ENCODE results near the gene RNF144B. TPM values are rescaled to one million over a fixed set of nuclear protein-coding genes. Genes with fewer than 3 reads are reported as not detected.
"Not testable (repeated sequence)": the region's sequence is repeated elsewhere in the genome, so short reads cannot be mapped to it uniquely, and the experiment has no call there.

RNF144B gene
- total RNA-seq, 2 experiments from 2014 or later = 1.3 to 1.7 TPM

GRCh38 chr6:18400831-18401446 lies 13.8 kb downstream of the RNF144B start:
- CTCF ChIA-PET = no interaction called here
- peak overlapping the region; percentile 64 for H3K27ac Mint-ChIP-seq
- no peak overlapping the region for H3K4me3 Mint-ChIP-seq
- POLR2A ChIA-PET = no interaction called here
- peaks cover 11% of the 10 kb centered on the region for H3K4me1 Mint-ChIP-seq
- peaks cover 6% of the 10 kb centered on the region for H3K36me3 Mint-ChIP-seq (ENCODE audit: low read depth)
- H3K9me3 Mint-ChIP-seq = peaks cover under 1% of the 10 kb centered on the region
- DNase-seq = no peak
- no peaks in the 10 kb centered on the region for H3K27me3 Mint-ChIP-seq

- H3K4me3 Mint-ChIP-seq; H3K9me3 Mint-ChIP-seq; H3K36me3 Mint-ChIP-seq (ENCODE audit: low read depth); CTCF ChIA-PET; DNase-seq; H3K27ac Mint-ChIP-seq; POLR2A ChIA-PET; H3K27me3 Mint-ChIP-seq: not testable (repeated sequence)
- peaks cover 11% of the 10 kb centered on the region for H3K4me1 Mint-ChIP-seq
These were observed 17.8 kb downstream of the RNF144B start for GRCh38 chr6:18404965-18405364.

GRCh38 chr6:18405477-18406293 lies 18.5 kb downstream of the RNF144B start:
- H3K4me3 Mint-ChIP-seq = no peak overlapping the region
- peaks cover 6% of the 10 kb centered on the region for H3K36me3 Mint-ChIP-seq (ENCODE audit: low read depth)
- peaks cover 6% of the 10 kb centered on the region for H3K4me1 Mint-ChIP-seq
- POLR2A ChIA-PET = no interaction called here
- H3K27ac Mint-ChIP-seq = no peak overlapping the region
- H3K27me3 Mint-ChIP-seq = no peaks in the 10 kb centered on the region
- DNase-seq = no peak
- peaks cover 4% of the 10 kb centered on the region for H3K9me3 Mint-ChIP-seq
- CTCF ChIA-PET = no interaction called here

GRCh38 chr6:18406955-18407749 lies 20.0 kb downstream of the RNF144B start:
- POLR2A ChIA-PET = no interaction called here
- Mint-ChIP-seq H3K27ac (no peak overlapping the region), H3K4me3 (no peak overlapping the region)

GRCh38 chr6:18409602-18410001 lies 22.5 kb downstream of the RNF144B start:
- not testable (repeated sequence) for H3K27me3 Mint-ChIP-seq; H3K9me3 Mint-ChIP-seq; DNase-seq; H3K4me3 Mint-ChIP-seq; H3K36me3 Mint-ChIP-seq (ENCODE audit: low read depth); H3K27ac Mint-ChIP-seq; H3K4me1 Mint-ChIP-seq
- ChIA-PET CTCF (interaction anchor here (0.6 kb wide), 1 partner anchor 58 kb away, joined by 3 read pairs; no protein-coding TSS in a partner anchor), POLR2A (interaction anchor here (0.7 kb wide), 1 partner anchor 229 kb away, joined by 3 read pairs; no protein-coding TSS in a partner anchor)

More at GRCh38 chr6:18406955-18407749, 20.0 kb downstream of the RNF144B start:
- Mint-ChIP-seq H3K4me1 (no peaks in the 10 kb centered on the region), H3K27me3 (no peaks in the 10 kb centered on the region), H3K9me3 (peaks cover 4% of the 10 kb centered on the region), H3K36me3 (ENCODE audit: low read depth) (no peaks in the 10 kb centered on the region)
- CTCF ChIA-PET = no interaction called here
- DNase-seq = no peak

- no peak for DNase-seq
- CTCF ChIA-PET = no interaction called here
- POLR2A ChIA-PET = interaction anchor here (0.6 kb wide), 1 partner anchor 314 kb away, joined by 9 read pairs; no protein-coding TSS in a partner anchor
- Mint-ChIP-seq H3K36me3 (ENCODE audit: low read depth) (no peaks in the 10 kb centered on the region), H3K4me3 (no peak overlapping the region), H3K27me3 (no peaks in the 10 kb centered on the region), H3K9me3 (peaks cover 4% of the 10 kb centered on the region), H3K27ac (no peak overlapping the region), H3K4me1 (no peaks in the 10 kb centered on the region)
These were observed 23.3 kb downstream of the RNF144B start for GRCh38 chr6:18410412-18410811.

GRCh38 chr6:18412068-18412467 lies 24.9 kb downstream of the RNF144B start:
- Mint-ChIP-seq H3K4me3 (no peak overlapping the region), H3K27ac (no peak overlapping the region), H3K36me3 (ENCODE audit: low read depth) (no peaks in the 10 kb centered on the region), H3K27me3 (no peaks in the 10 kb centered on the region), H3K4me1 (no peaks in the 10 kb centered on the region), H3K9me3 (peaks cover 7% of the 10 kb centered on the region)
- ChIA-PET POLR2A (no interaction called here), CTCF (no interaction called here)
- DNase-seq = no peak

- peaks cover 9% of the 10 kb centered on the region for H3K9me3 Mint-ChIP-seq
- H3K4me3 Mint-ChIP-seq = no peak overlapping the region
- CTCF ChIA-PET = no interaction called here
- DNase-seq = no peak
- no peaks in the 10 kb centered on the region for H3K27me3 Mint-ChIP-seq
- POLR2A ChIA-PET = no interaction called here
- H3K4me1 Mint-ChIP-seq = no peaks in the 10 kb centered on the region
- H3K36me3 Mint-ChIP-seq (ENCODE audit: low read depth) = no peaks in the 10 kb centered on the region
- H3K27ac Mint-ChIP-seq = no peak overlapping the region
These were observed 25.5 kb downstream of the RNF144B start for GRCh38 chr6:18412644-18413043.

GRCh38 chr6:18413381-18413780 lies 26.2 kb downstream of the RNF144B start:
- no peaks in the 10 kb centered on the region for H3K27me3 Mint-ChIP-seq

GRCh38 chr6:18414116-18414515 lies 27.0 kb downstream of the RNF144B start:
- H3K4me1 Mint-ChIP-seq = no peaks in the 10 kb centered on the region
- no peaks in the 10 kb centered on the region for H3K36me3 Mint-ChIP-seq (ENCODE audit: low read depth)
- no peaks in the 10 kb centered on the region for H3K27me3 Mint-ChIP-seq
- no peak for DNase-seq
- H3K9me3 Mint-ChIP-seq = peaks cover 11% of the 10 kb centered on the region
- no peak overlapping the region for H3K4me3 Mint-ChIP-seq
- ChIA-PET CTCF (no interaction called here), POLR2A (no interaction called here)
- H3K27ac Mint-ChIP-seq = no peak overlapping the region

More at GRCh38 chr6:18413381-18413780, 26.2 kb downstream of the RNF144B start:
- H3K9me3 Mint-ChIP-seq = peaks cover 11% of the 10 kb centered on the region
- no peaks in the 10 kb centered on the region for H3K36me3 Mint-ChIP-seq (ENCODE audit: low read depth)
- no peak overlapping the region for H3K27ac Mint-ChIP-seq
- no peak for DNase-seq
- CTCF ChIA-PET = no interaction called here
- POLR2A ChIA-PET = no interaction called here
- H3K4me1 Mint-ChIP-seq = no peaks in the 10 kb centered on the region
- no peak overlapping the region for H3K4me3 Mint-ChIP-seq

- Mint-ChIP-seq H3K27me3 (no peaks in the 10 kb centered on the region), H3K9me3 (peaks cover 11% of the 10 kb centered on the region), H3K36me3 (ENCODE audit: low read depth) (no peaks in the 10 kb centered on the region), H3K4me3 (no peak overlapping the region), H3K4me1 (no peaks in the 10 kb centered on the region), H3K27ac (no peak overlapping the region)
- CTCF ChIA-PET = no interaction called here
- POLR2A ChIA-PET = no interaction called here
- DNase-seq = no peak
These were observed 28.1 kb downstream of the RNF144B start for GRCh38 chr6:18415207-18415606.

GRCh38 chr6:18415671-18416340 lies 28.7 kb downstream of the RNF144B start:
- no peak overlapping the region for H3K4me3 Mint-ChIP-seq
- POLR2A ChIA-PET = no interaction called here

GRCh38 chr6:18416341-18416679 lies 29.2 kb downstream of the RNF144B start:
- no peaks in the 10 kb centered on the region for H3K36me3 Mint-ChIP-seq (ENCODE audit: low read depth)
- H3K27me3 Mint-ChIP-seq = no peaks in the 10 kb centered on the region
- no peaks in the 10 kb centered on the region for H3K4me1 Mint-ChIP-seq
- H3K9me3 Mint-ChIP-seq = peaks cover 11% of the 10 kb centered on the region
- DNase-seq = no peak
- H3K4me3 Mint-ChIP-seq = no peak overlapping the region
- H3K27ac Mint-ChIP-seq = no peak overlapping the region
- ChIA-PET POLR2A (no interaction called here), CTCF (interaction anchor here (0.6 kb wide), 1 partner anchor 21 kb away, joined by 5 read pairs; no protein-coding TSS in a partner anchor)

More at GRCh38 chr6:18415671-18416340, 28.7 kb downstream of the RNF144B start:
- DNase-seq = no peak
- Mint-ChIP-seq H3K9me3 (peaks cover 11% of the 10 kb centered on the region), H3K4me1 (no peaks in the 10 kb centered on the region), H3K27ac (no peak overlapping the region), H3K36me3 (ENCODE audit: low read depth) (no peaks in the 10 kb centered on the region), H3K27me3 (no peaks in the 10 kb centered on the region)
- CTCF ChIA-PET = interaction anchor here (0.6 kb wide), 1 partner anchor 21 kb away, joined by 5 read pairs; no protein-coding TSS in a partner anchor
